SU-DHL-6 (cell line): ENCODE measurements around the gene TMEM81.

ENCODE experiments used
- EZH2phosphoT487 ChIP-seq: fragments of 200-600 bp; sonication (generic), shearing (Covaris generic); conservative IDR thresholded peaks from 2 replicates; pipeline ENCODE4 v1.6.1; 2018; ENCODE audit warnings: mild to moderate bottlenecking, antibody characterized with exemption, low read length, moderate library complexity, mixed read lengths
- TF ChIP-seq, protein P1 (sequence below): fragments of 200-600 bp; sonication (generic); IDR thresholded peaks from one replicate; pipeline ENCODE4 v1.5.1; 2017; ENCODE audit warnings: antibody characterized with exemption, mild to moderate bottlenecking, low read length, moderate library complexity; ENCODE audit not compliant: insufficient read depth, poor library complexity, severe bottlenecking

DNA sequence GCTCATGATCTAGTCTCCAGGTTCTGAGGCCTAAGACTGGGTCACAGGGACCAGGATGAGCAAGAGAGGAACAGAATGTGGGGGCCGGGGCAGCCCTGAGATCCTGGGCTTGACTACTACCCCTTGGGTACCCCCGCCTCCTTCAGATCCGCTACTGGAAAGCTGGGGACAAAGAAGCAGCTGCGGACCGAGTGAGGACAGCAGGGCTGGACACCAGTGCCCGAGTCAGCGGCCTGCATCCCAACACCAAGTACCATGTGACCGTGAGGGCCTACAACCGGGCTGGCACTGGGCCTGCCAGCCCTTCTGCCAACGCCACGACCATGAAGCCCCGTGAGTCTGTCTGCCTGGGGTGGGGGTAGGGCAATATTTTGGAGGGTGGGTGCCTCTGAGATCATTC is 12.5 kb downstream of the TMEM81 start:
- TF ChIP-seq, protein P1, sequence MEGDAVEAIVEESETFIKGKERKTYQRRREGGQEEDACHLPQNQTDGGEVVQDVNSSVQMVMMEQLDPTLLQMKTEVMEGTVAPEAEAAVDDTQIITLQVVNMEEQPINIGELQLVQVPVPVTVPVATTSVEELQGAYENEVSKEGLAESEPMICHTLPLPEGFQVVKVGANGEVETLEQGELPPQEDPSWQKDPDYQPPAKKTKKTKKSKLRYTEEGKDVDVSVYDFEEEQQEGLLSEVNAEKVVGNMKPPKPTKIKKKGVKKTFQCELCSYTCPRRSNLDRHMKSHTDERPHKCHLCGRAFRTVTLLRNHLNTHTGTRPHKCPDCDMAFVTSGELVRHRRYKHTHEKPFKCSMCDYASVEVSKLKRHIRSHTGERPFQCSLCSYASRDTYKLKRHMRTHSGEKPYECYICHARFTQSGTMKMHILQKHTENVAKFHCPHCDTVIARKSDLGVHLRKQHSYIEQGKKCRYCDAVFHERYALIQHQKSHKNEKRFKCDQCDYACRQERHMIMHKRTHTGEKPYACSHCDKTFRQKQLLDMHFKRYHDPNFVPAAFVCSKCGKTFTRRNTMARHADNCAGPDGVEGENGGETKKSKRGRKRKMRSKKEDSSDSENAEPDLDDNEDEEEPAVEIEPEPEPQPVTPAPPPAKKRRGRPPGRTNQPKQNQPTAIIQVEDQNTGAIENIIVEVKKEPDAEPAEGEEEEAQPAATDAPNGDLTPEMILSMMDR, result no peak
- TF ChIP-seq EZH2phosphoT487, result no peak
